Posterior cingulate gyrus (tissue), 11 donors: ENCODE results near the gene PFKFB4.
A peak's percentile ranks its signal among the peaks of the same experiment; 100 is the strongest.
"Not testable (repeated sequence)": the region's sequence is repeated elsewhere in the genome, so short reads cannot be mapped to it uniquely, and the experiment has no call there.

ENCODE experiments used
- DNase-seq, 10 donors: peaks; one replicate each; pipeline versions ENCODE4 v3.0.0 to v3.0.0-alpha.2; 2020 to 2021; ENCODE audit warnings: mixed read lengths in 3 of 10
- intact Hi-C: fragments of 100-400 bp; cut with DNase I; formaldehyde crosslinking; loops from one replicate; pipeline ENCODE4 v1.15.1; 2023

Gene PFKFB4

GRCh38 chr3:48504051-48504946 is 52.3 kb downstream of the PFKFB4 start, which contains the start of gene SHISA5:
SHISA5 (minus strand) TSS chr3:48504174; CDS start chr3:48504094, 80 bp downstream.
- peak; percentile 46 to 94 (median 70) for DNase-seq
- intact Hi-C loops, result loop anchor here (5.0 kb wide), 1 partner anchor 37 kb away; a partner anchor contains a TSS

- DNase-seq, result peak in 6 of 10 donors; percentile 21 to 81 (median 50)
- intact Hi-C loops, result loop anchor here (5.0 kb wide), 1 partner anchor 36 kb away; a partner anchor contains a TSS
Observed at GRCh38 chr3:48503401-48504050, 53.1 kb downstream of the PFKFB4 start.

GRCh38 chr3:48502728-48503168 is 53.9 kb downstream of the PFKFB4 start:
- DNase-seq, result peak in 9 of 10 donors; percentile 15 to 87 (median 50)
- intact Hi-C loops, result loop anchor here (5.0 kb wide), 1 partner anchor 35 kb away; a partner anchor contains a TSS

- intact Hi-C loops, result loop anchor here (5.0 kb wide), 1 partner anchor 35 kb away; a partner anchor contains a TSS
- DNase-seq, result peak in 3 of 10 donors; percentile 47 to 76 (median 56)
Observed at GRCh38 chr3:48502121-48502520, 54.5 kb downstream of the PFKFB4 start.

- intact Hi-C loops, result loop anchor here (5.0 kb wide), 1 partner anchor 34 kb away; a partner anchor contains a TSS
- DNase-seq, result peak in 2 of 10 donors; percentile 48 to 74
Observed at GRCh38 chr3:48501196-48501595, 55.4 kb downstream of the PFKFB4 start.

DNA sequence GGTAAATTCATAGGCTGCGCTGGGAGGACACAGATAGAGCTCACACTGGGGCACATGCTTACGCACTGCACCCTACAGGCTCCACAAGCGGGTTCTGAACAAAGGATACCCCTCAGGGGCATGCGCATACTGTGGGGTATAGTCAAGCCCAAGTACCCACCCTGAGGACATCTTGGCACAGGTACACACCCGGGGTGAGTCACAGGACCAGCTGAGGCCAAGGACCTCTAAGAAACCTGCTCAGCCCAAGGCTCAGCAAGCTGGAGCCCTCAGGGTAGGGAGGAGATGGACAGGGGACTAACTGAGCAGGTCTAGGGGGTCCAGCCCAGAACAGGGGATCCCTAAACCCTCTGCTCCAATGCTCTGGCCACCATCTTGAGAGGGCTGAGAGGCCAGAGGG is 55.9 kb downstream of the PFKFB4 start:
- DNase-seq, result peak in 2 of 10 donors; percentile 29 to 30
- intact Hi-C loops, result loop anchor here (5.0 kb wide), 1 partner anchor 33 kb away; a partner anchor contains a TSS

- DNase-seq, result peak in 3 of 10 donors; percentile 26 to 83 (median 33)
- intact Hi-C loops, result no loop called here
Observed at GRCh38 chr3:48493203-48493501, 63.5 kb downstream of the PFKFB4 start.

DNA sequence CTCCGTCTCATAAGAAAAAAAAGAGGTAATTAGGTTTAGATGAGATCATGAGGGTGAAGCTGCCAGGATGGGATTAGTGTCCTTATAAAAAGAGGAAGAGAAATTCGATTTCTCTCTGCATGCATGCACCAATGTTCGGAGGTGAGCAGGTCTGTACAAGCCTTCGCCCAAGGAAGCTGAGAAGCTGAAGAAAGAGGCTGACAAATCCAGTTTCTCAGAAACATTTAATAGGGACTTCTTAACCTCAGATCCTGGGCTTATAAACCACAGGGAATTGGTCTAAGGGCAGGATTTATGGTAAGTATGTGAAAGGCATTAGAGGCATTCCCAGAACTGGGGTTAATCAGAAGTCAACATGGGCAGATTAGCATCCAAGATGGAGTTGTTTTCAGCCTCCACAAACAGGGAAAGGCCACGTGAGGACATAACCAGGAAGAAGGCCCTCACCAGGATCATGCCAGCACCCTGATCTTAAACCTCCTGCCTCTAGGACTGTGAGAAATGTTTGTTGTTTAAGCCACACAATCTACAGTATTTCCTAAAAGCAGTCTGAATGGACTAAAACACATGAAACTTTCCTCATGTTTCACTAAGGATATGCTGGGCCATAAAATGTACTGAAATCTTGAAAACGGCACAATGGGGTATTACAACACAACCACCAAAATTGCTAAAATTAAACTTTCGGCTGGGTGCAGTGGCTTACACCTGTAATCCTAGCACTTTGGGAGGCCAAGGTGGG is 64.0 kb downstream of the PFKFB4 start:
- peak in 1 of 10 donors; percentile 14 for DNase-seq
- intact Hi-C loops, result no loop called here

GRCh38 chr3:48486952-48487351 is 69.7 kb downstream of the PFKFB4 start:
- no peak for DNase-seq

GRCh38 chr3:48482822-48483221 is 73.8 kb downstream of the PFKFB4 start:
- peak in 1 of 10 donors; percentile 61 for DNase-seq
- intact Hi-C loops, result not testable (repeated sequence)

More at GRCh38 chr3:48486952-48487351, 69.7 kb downstream of the PFKFB4 start:
- intact Hi-C loops, result no loop called here

DNA sequence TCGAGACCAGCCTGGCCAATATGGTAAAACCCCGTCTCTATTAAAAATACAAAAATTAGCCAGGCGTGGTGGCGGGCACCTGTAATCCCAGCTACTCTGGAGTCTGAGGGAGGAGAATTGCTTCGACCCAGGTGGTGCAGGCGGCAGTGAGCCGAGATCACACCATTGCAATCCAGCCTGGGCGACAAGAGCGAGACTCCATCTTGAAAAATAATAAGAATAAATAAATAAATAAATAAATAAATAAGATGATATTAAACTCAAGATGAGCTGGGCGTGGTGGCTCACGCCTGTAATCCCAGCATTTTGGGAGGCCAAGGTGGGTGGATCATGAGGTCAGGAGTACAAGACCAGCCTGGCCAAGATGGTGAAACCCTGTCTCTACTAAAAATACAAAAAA is 75.7 kb downstream of the PFKFB4 start:
- intact Hi-C loops, result not testable (repeated sequence)
- DNase-seq, result peak in 2 of 10 donors; percentile 24 to 59

- intact Hi-C loops, result no loop called here
- peak in 2 of 10 donors; percentile 48 to 52 for DNase-seq
Observed at GRCh38 chr3:48478626-48479555, 77.7 kb downstream of the PFKFB4 start.

- peak in 2 of 10 donors; percentile 35 to 70 for DNase-seq
- intact Hi-C loops, result no loop called here
Observed at GRCh38 chr3:48477959-48478520, 78.6 kb downstream of the PFKFB4 start.

DNA sequence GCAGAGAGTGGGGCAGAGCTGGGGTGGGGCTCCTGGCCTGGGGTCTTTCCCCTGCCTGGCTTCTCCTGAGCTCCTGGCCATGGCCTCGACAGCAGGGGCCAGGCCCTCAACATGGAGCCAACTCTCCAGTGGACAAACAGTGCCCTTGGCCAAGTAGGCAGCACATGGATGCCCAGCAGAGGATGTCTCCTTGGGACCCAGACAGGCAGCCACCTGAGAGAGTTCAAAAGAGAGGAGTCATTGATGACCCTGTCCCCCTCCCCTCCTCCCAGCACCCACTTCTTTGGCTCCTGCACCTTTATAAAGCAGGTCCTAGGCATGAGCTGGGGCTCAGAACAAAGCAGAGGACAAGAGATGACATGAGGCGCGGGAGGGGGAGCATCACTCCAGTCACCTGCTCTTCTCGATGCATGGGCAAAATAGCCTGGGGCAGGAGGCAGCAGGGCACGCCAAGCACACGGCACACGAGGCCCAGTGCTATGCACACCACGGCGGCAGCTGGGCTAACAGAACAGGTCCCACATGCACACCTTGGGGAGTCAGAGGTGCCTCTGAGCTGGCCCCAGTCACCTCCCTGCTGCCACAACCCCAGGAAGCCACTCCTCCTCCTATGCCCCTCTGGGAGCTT is 80.1 kb downstream of the PFKFB4 start:
- intact Hi-C loops, result no loop called here
- peak in 1 of 10 donors; percentile 59 for DNase-seq

DNA sequence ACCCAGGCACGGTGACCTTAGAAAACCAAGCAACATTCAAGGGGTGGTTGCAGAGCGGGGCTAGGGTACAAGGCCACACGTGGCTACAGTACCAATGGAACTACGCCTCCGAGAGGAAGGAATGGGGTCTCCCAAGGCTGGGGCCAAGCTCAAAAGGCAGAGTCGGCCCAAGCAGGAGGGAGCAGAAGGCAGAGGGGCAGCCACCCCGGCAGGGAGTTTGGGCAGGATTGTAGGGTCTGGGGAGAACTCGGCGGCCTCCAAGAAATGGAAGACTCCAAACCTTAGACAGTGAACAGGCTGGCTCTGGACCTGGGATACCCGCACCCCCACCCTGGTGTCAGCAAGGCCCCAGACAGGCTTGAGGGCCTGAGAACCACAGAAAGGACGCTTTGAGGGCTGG is 81.4 kb downstream of the PFKFB4 start:
- peak in 1 of 10 donors; percentile 62 for DNase-seq
- intact Hi-C loops, result no loop called here

DNA sequence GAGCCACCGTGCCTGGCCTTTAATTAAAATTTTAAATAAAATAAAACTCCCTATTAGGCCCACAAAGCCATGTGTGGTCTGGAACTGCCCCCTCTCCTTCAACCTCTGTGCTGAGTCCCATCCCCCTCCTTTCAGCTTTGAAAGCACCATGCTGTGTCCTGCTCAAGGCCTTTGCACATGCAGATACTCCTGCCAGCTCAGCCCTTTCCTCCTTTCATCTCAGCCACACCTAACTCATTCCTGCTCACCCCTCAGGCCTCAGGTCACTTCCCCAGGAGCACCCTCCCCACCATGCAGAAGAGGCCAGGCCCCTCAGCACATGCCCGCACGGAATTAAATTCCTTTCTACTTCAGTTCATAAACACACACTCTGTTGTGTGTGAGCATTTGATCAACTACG is 82.0 kb downstream of the PFKFB4 start:
- intact Hi-C loops, result no loop called here
- no peak for DNase-seq

GRCh38 chr3:48474031-48474430 is 82.6 kb downstream of the PFKFB4 start:
- intact Hi-C loops, DNase-seq: not testable (repeated sequence)

DNA sequence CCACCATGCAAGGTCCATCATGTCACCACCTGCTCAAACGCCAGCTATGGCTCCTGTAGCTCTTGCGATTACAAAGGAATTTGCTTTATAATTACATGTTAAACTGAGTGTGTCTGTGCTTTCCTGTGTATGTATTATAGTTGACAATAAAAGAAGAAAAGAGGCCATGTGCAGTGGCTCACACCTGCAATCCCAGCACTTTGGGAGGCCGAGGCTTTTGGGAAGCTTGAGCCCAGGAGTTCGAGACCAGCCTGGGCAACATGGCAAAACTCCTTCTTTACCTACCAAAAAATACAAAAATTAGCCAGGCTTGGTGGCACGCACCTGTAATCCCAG is 83.0 kb downstream of the PFKFB4 start:
- intact Hi-C loops, result no loop called here
- DNase-seq, result no peak
